Limb (tissue), 2 donors: ENCODE results near the gene TMEM259.

Experiments used
- DNase-seq, 2 donors: peaks; one replicate each; pipeline ENCODE4 v3.0.0-alpha.2; 2016; ENCODE audit errors: extremely low spot score in 2 of 2

Gene TMEM259

GRCh38 chr19:1004204-1004802 lies 16.6 kb downstream of the TMEM259 start:
- DNase-seq: no peak

GRCh38 chr19:1003283-1003682 lies 17.6 kb downstream of the TMEM259 start:
- DNase-seq: no peak

- DNase-seq: no peak
These were observed 18.3 kb downstream of the TMEM259 start for GRCh38 chr19:1002600-1002999.

GRCh38 chr19:1001538-1002166 lies 19.3 kb downstream of the TMEM259 start:
- DNase-seq: peak in 1 of 2 donors; percentile 80

- DNase-seq: no peak
These were observed 20.1 kb downstream of the TMEM259 start for GRCh38 chr19:1000591-1001537.

- peak in 1 of 2 donors; percentile 79 for DNase-seq
These were observed 20.8 kb downstream of the TMEM259 start, which contains the start of gene GRIN3B for GRCh38 chr19:1000095-1000494. Gene GRIN3B (plus strand): TSS chr19:1000419. CDS start chr19:1000438, 19 bp downstream.

GRCh38 chr19:999379-999719 lies 21.6 kb downstream of the TMEM259 start:
- DNase-seq: no peak

- DNase-seq: no peak
These were observed 22.9 kb downstream of the TMEM259 start for GRCh38 chr19:998064-998463.

- peak in 1 of 2 donors; percentile 77 for DNase-seq
These were observed 24.7 kb downstream of the TMEM259 start for GRCh38 chr19:996051-996838.

GRCh38 chr19:995051-995827 lies 25.7 kb downstream of the TMEM259 start:
- DNase-seq: no peak

GRCh38 chr19:994516-994915 lies 26.4 kb downstream of the TMEM259 start:
- DNase-seq: no peak

GRCh38 chr19:993831-994393 lies 27.0 kb downstream of the TMEM259 start:
- DNase-seq: no peak

- no peak for DNase-seq
These were observed 27.5 kb downstream of the TMEM259 start for GRCh38 chr19:993361-993830.

- DNase-seq: no peak
These were observed 28.3 kb downstream of the TMEM259 start for GRCh38 chr19:992670-993055.

GRCh38 chr19:991932-992669 lies 28.8 kb downstream of the TMEM259 start:
- DNase-seq: no peak

GRCh38 chr19:991174-991931 lies 29.6 kb downstream of the TMEM259 start:
- DNase-seq: peak in 1 of 2 donors; percentile 65

- no peak for DNase-seq
These were observed 30.2 kb downstream of the TMEM259 start for GRCh38 chr19:990746-991145.

GRCh38 chr19:990119-990571 lies 30.8 kb downstream of the TMEM259 start:
- DNase-seq: no peak
